C4-2B (cell line): ENCODE measurements around the gene JUN.

ENCODE experiments used
- CTCF ChIP-seq: fragments of 450-650 bp; conservative IDR thresholded peaks from 2 replicates; pipeline ENCODE4 v1.5.1; 2017; ENCODE audit warnings: mild to moderate bottlenecking
- ZFX ChIP-seq: fragments of 450-650 bp; IDR thresholded peaks from 2 replicates; pipeline ENCODE4 v1.6.1; 2017

- TF ChIP-seq CTCF = no peak
- no peak for TF ChIP-seq ZFX
Observed at GRCh38 chr1:58765006-58765405, 18.8 kb downstream of the JUN start.
